Measurements from ENCODE around the gene SUSD3.

SUSD3 gene

GRCh38 chr9:93107151-93107824, 48.8 kb downstream of the SUSD3 start:
- no peak for TF ChIP-seq CTCF (IDR thresholded peaks at IDR 0.05; ENCODE audit: poor library complexity, severe bottlenecking)
- H3K4me1 ChIP-seq (ENCODE audit: insufficient read depth, poor library complexity, severe bottlenecking), result peaks cover 10% of the 10 kb centered on the region
- H3K36me3 ChIP-seq (ENCODE audit: low read depth), result peaks cover 33% of the 10 kb centered on the region

GRCh38 chr9:93107825-93108161, 49.3 kb downstream of the SUSD3 start:
- H3K27ac ChIP-seq (ENCODE audit: poor library complexity, severe bottlenecking), result no peak overlapping the region
- DNase-seq (ENCODE audit: low spot score), result peak; percentile 15
- H3K36me3 ChIP-seq (ENCODE audit: low read depth), result peaks cover 37% of the 10 kb centered on the region
- no peaks in the 10 kb centered on the region for H3K27me3 ChIP-seq (ENCODE audit: insufficient read depth, poor library complexity, severe bottlenecking)
- H3K4me1 ChIP-seq (ENCODE audit: insufficient read depth, poor library complexity, severe bottlenecking), result peaks cover 10% of the 10 kb centered on the region
- H3K9me3 ChIP-seq (ENCODE audit: severe bottlenecking), result peaks cover 7% of the 10 kb centered on the region
- no peak for ATAC-seq (ENCODE audit: low read depth)
- TF ChIP-seq CTCF (IDR thresholded peaks at IDR 0.05; ENCODE audit: poor library complexity, severe bottlenecking), result no peak
- no peak overlapping the region for H3K4me3 ChIP-seq (ENCODE audit: severe bottlenecking)

More at GRCh38 chr9:93107151-93107824, 48.8 kb downstream of the SUSD3 start:
- ATAC-seq (ENCODE audit: low read depth) (no peak), DNase-seq (ENCODE audit: low spot score) (peak; percentile 38)
- Histone ChIP-seq H3K27me3 (ENCODE audit: insufficient read depth, poor library complexity, severe bottlenecking) (no peaks in the 10 kb centered on the region), H3K27ac (ENCODE audit: poor library complexity, severe bottlenecking) (no peak overlapping the region), H3K9me3 (ENCODE audit: severe bottlenecking) (peaks cover 7% of the 10 kb centered on the region), H3K4me3 (ENCODE audit: severe bottlenecking) (no peak overlapping the region)

GRCh38 chr9:93108291-93109041, 50.0 kb downstream of the SUSD3 start:
- no peak for TF ChIP-seq CTCF (IDR thresholded peaks at IDR 0.05; ENCODE audit: poor library complexity, severe bottlenecking)
- peaks cover 5% of the 10 kb centered on the region for H3K9me3 ChIP-seq (ENCODE audit: severe bottlenecking)
- peak; percentile 48 for DNase-seq (ENCODE audit: low spot score)
- H3K4me3 ChIP-seq (ENCODE audit: severe bottlenecking), result no peak overlapping the region
- H3K27ac ChIP-seq (ENCODE audit: poor library complexity, severe bottlenecking), result no peak overlapping the region
- ATAC-seq (ENCODE audit: low read depth), result no peak
- H3K4me1 ChIP-seq (ENCODE audit: insufficient read depth, poor library complexity, severe bottlenecking), result peaks cover 10% of the 10 kb centered on the region
- H3K27me3 ChIP-seq (ENCODE audit: insufficient read depth, poor library complexity, severe bottlenecking), result no peaks in the 10 kb centered on the region
- peaks cover 35% of the 10 kb centered on the region for H3K36me3 ChIP-seq (ENCODE audit: low read depth)

GRCh38 chr9:93110311-93110855, 51.9 kb downstream of the SUSD3 start:
- no peak for TF ChIP-seq CTCF (IDR thresholded peaks at IDR 0.05; ENCODE audit: poor library complexity, severe bottlenecking)
- H3K9me3 ChIP-seq (ENCODE audit: severe bottlenecking), result no peaks in the 10 kb centered on the region
- ATAC-seq (ENCODE audit: low read depth), result no peak
- no peak overlapping the region for H3K4me3 ChIP-seq (ENCODE audit: severe bottlenecking)
- H3K36me3 ChIP-seq (ENCODE audit: low read depth), result peaks cover 28% of the 10 kb centered on the region
- peak; percentile 34 for DNase-seq (ENCODE audit: low spot score)
- no peaks in the 10 kb centered on the region for H3K27me3 ChIP-seq (ENCODE audit: insufficient read depth, poor library complexity, severe bottlenecking)
- H3K27ac ChIP-seq (ENCODE audit: poor library complexity, severe bottlenecking), result no peak overlapping the region
- H3K4me1 ChIP-seq (ENCODE audit: insufficient read depth, poor library complexity, severe bottlenecking), result peaks cover 10% of the 10 kb centered on the region

Data from RWPE2 (cell line).